ENCODE data around the gene NAIF1. TPM values are rescaled to one million over a fixed set of nuclear protein-coding genes. Genes with fewer than 3 reads are reported as not detected.
"Not testable (repeated sequence)": the region's sequence is repeated elsewhere in the genome, so short reads cannot be mapped to it uniquely, and the experiment has no call there.

NAIF1 gene
- total RNA-seq, 2 donors from 2014 or later: 10.8 to 11.6 TPM

DNA sequence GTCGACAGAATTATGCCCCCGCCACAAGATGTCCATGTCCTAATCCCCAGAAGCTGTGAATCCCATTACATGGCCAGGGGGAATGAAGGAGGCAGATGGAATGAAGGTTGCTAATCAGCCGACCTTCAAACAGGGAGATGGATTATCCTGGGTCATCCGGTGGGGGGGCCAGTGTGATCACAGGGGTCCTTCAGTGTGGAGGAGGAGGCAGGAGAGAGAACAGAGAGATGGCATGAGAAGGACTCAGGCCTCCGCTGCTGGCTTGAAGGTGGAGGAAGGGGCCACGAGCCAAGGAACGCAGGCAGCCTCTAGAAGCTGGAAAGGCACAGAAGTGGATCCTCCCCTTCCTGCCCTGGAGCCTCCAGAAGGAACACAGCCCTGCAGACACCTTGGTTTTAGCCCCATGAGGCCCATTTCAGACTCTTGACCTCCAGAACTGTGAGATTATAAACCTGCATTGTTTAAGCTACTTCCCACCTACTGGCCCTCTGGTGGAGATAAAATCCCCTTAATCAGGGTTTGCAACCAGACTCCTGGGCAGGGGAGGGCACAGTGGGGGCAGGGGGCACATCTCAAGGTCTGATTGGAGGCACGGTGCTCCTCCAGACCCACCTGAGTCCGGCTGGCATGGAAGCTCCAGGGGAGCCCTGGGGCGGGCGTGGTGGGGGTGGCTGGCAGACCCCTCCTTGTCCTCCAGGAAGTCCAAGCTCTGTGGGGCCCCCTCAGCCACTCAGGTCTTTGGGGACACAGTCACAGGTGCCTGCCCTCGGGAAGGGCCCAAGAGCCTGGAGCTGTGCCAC is 46.6 kb upstream of the NAIF1 start:
- Histone ChIP-seq H3K27me3 (no peaks in the 10 kb centered on the region), H3K4me1 (peaks cover 20% of the 10 kb centered on the region), H3K4me3 (peak overlapping the region; percentile 32), H3K9ac (ENCODE audit: low read depth in 2 of 2, low read length in 2 of 2) (peak overlapping the region; percentile 94 to 97), H3K9me3 (no peaks in the 10 kb centered on the region), H3K36me3 (no peaks in the 10 kb centered on the region), H3K27ac (peak overlapping the region; percentile 94)
- TF ChIP-seq, protein P1, sequence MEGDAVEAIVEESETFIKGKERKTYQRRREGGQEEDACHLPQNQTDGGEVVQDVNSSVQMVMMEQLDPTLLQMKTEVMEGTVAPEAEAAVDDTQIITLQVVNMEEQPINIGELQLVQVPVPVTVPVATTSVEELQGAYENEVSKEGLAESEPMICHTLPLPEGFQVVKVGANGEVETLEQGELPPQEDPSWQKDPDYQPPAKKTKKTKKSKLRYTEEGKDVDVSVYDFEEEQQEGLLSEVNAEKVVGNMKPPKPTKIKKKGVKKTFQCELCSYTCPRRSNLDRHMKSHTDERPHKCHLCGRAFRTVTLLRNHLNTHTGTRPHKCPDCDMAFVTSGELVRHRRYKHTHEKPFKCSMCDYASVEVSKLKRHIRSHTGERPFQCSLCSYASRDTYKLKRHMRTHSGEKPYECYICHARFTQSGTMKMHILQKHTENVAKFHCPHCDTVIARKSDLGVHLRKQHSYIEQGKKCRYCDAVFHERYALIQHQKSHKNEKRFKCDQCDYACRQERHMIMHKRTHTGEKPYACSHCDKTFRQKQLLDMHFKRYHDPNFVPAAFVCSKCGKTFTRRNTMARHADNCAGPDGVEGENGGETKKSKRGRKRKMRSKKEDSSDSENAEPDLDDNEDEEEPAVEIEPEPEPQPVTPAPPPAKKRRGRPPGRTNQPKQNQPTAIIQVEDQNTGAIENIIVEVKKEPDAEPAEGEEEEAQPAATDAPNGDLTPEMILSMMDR (IDR thresholded peaks at IDR 0.05): no peak
- intact Hi-C loops (cut with DNase I): no loop called here
- DNase-seq: no peak

GRCh38 chr9:128111726-128112125 is 44.6 kb upstream of the NAIF1 start:
- H3K9me3 ChIP-seq; DNase-seq; H3K27me3 ChIP-seq; intact Hi-C loops (cut with DNase I): not testable (repeated sequence)
- Histone ChIP-seq H3K4me3 (peak overlapping the region; percentile 32), H3K4me1 (peaks cover 15% of the 10 kb centered on the region), H3K27ac (peak overlapping the region; percentile 59), H3K36me3 (peaks cover 14% of the 10 kb centered on the region), H3K9ac (ENCODE audit: low read depth in 2 of 2, low read length in 2 of 2) (peak overlapping the region in 1 of 2 donors; percentile 70)

GRCh38 chr9:128109050-128109709 is 42.1 kb upstream of the NAIF1 start:
- Histone ChIP-seq H3K9ac (ENCODE audit: low read depth in 2 of 2, low read length in 2 of 2) (peak overlapping the region; percentile 12 to 81), H3K27ac (peak overlapping the region; percentile 59), H3K27me3 (no peaks in the 10 kb centered on the region), H3K4me1 (peaks cover 6% of the 10 kb centered on the region), H3K36me3 (peaks cover 18% of the 10 kb centered on the region), H3K4me3 (peak overlapping the region; percentile 2), H3K9me3 (no peaks in the 10 kb centered on the region)
- intact Hi-C loops (cut with DNase I): no loop called here
- no peak for DNase-seq
- TF ChIP-seq, protein P1 (IDR thresholded peaks at IDR 0.05): no peak

DNA sequence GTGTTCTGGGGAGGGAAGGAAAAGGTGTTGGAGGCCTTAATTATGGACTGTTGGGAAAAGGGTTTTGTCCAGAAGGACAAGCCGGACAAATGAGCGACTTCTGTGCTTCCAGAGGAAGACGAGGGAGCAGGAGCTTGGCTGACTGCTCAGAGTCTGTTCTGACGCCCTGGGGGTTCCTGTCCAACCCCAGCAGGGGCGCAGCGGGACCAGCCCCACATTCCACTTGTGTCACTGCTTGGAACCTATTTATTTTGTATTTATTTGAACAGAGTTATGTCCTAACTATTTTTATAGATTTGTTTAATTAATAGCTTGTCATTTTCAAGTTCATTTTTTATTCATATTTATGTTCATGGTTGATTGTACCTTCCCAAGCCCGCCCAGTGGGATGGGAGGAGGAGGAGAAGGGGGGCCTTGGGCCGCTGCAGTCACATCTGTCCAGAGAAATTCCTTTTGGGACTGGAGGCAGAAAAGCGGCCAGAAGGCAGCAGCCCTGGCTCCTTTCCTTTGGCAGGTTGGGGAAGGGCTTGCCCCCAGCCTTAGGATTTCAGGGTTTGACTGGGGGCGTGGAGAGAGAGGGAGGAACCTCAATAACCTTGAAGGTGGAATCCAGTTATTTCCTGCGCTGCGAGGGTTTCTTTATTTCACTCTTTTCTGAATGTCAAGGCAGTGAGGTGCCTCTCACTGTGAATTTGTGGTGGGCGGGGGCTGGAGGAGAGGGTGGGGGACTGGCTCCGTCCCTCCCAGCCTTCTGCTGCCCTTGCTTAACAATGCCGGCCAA is 41.3 kb upstream of the NAIF1 start:
- intact Hi-C loops (cut with DNase I): no loop called here
- Histone ChIP-seq H3K9me3 (no peaks in the 10 kb centered on the region), H3K9ac (ENCODE audit: low read depth in 2 of 2, low read length in 2 of 2) (peak overlapping the region in 1 of 2 donors; percentile 81), H3K27ac (peak overlapping the region; percentile 59), H3K4me3 (no peak overlapping the region), H3K27me3 (no peaks in the 10 kb centered on the region), H3K4me1 (peaks cover 13% of the 10 kb centered on the region), H3K36me3 (peaks cover 18% of the 10 kb centered on the region)
- TF ChIP-seq, protein P1 (IDR thresholded peaks at IDR 0.05): no peak
- DNase-seq: no peak

DNA sequence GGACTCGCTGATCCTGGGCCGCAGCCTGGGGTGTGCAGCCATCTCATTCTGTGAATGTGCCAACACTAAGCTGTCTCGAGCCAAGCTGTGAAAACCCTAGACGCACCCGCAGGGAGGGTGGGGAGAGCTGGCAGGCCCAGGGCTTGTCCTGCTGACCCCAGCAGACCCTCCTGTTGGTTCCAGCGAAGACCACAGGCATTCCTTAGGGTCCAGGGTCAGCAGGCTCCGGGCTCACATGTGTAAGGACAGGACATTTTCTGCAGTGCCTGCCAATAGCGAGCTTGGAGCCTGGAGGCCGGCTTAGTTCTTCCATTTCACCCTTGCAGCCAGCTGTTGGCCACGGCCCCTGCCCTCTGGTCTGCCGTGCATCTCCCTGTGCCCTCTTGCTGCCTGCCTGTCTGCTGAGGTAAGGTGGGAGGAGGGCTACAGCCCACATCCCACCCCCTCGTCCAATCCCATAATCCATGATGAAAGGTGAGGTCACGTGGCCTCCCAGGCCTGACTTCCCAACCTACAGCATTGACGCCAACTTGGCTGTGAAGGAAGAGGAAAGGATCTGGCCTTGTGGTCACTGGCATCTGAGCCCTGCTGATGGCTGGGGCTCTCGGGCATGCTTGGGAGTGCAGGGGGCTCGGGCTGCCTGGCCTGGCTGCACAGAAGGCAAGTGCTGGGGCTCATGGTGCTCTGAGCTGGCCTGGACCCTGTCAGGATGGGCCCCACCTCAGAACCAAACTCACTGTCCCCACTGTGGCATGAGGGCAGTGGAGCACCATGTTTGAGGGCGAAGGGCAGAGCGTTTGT is 40.5 kb upstream of the NAIF1 start:
- TF ChIP-seq, protein P1 (IDR thresholded peaks at IDR 0.05): no peak
- Histone ChIP-seq H3K9me3 (no peaks in the 10 kb centered on the region), H3K4me3 (no peak overlapping the region), H3K4me1 (peaks cover 16% of the 10 kb centered on the region), H3K27ac (peak overlapping the region; percentile 59), H3K27me3 (no peaks in the 10 kb centered on the region), H3K36me3 (peaks cover 18% of the 10 kb centered on the region), H3K9ac (ENCODE audit: low read depth in 2 of 2, low read length in 2 of 2) (peak overlapping the region in 1 of 2 donors; percentile 34)
- intact Hi-C loops (cut with DNase I): no loop called here
- no peak for DNase-seq
